T-helper 22 cell (primary cell): ENCODE results near the gene IRF7.

Experiments used
- DNase-seq: peaks from one replicate; pipeline ENCODE4 v3.0.0-alpha.2; 2020; ENCODE audit warnings: low read depth

Gene IRF7

GRCh38 chr11:607971-608659 lies 7.6 kb downstream of the IRF7 start:
- DNase-seq: no peak

- DNase-seq: no peak
These were observed 8.6 kb downstream of the IRF7 start for GRCh38 chr11:607020-607780.

- DNase-seq: no peak
These were observed 9.5 kb downstream of the IRF7 start for GRCh38 chr11:606245-606644.

- no peak for DNase-seq
These were observed 10.2 kb downstream of the IRF7 start for GRCh38 chr11:605286-606129.

GRCh38 chr11:603154-603553 lies 12.6 kb downstream of the IRF7 start:
- no peak for DNase-seq

- no peak for DNase-seq
These were observed 14.0 kb downstream of the IRF7 start for GRCh38 chr11:601573-602245.

- DNase-seq: no peak
These were observed 17.6 kb downstream of the IRF7 start for GRCh38 chr11:598005-598680.

GRCh38 chr11:597166-597725 lies 18.5 kb downstream of the IRF7 start:
- DNase-seq: no peak

GRCh38 chr11:596374-596773 lies 19.4 kb downstream of the IRF7 start:
- no peak for DNase-seq

- no peak for DNase-seq
These were observed 20.4 kb downstream of the IRF7 start for GRCh38 chr11:595400-595799.

GRCh38 chr11:593347-593746 lies 22.4 kb downstream of the IRF7 start:
- no peak for DNase-seq

GRCh38 chr11:592918-593317 lies 22.8 kb downstream of the IRF7 start:
- DNase-seq: no peak

- DNase-seq: no peak
These were observed 23.2 kb downstream of the IRF7 start for GRCh38 chr11:592501-592900.

- no peak for DNase-seq
These were observed 24.8 kb downstream of the IRF7 start for GRCh38 chr11:590997-591396.

- no peak for DNase-seq
These were observed 26.0 kb downstream of the IRF7 start for GRCh38 chr11:589798-590197.

- peak; percentile 66 for DNase-seq
These were observed 27.8 kb downstream of the IRF7 start for GRCh38 chr11:587978-588380.

GRCh38 chr11:587546-587945 lies 28.2 kb downstream of the IRF7 start:
- DNase-seq: no peak

- no peak for DNase-seq
These were observed 29.1 kb downstream of the IRF7 start for GRCh38 chr11:586376-587316.

- no peak for DNase-seq
These were observed 31.5 kb downstream of the IRF7 start for GRCh38 chr11:584287-584686.

- no peak for DNase-seq
These were observed 34.0 kb downstream of the IRF7 start for GRCh38 chr11:581752-582151.
